Stimulated activated CD4-positive, alpha-beta T cell treated with anti-CD3 and anti-CD28 coated beads, Interleukin-1b, Interleukin-23, amount 100 ng/mL, for 4 hours (primary cell): ENCODE measurements around the gene PGS1.

ENCODE experiments used
- DNase-seq, 2 donors: peaks; one replicate each; pipeline ENCODE4 v3.0.0-alpha.2; 2020; ENCODE audit warnings: low read depth in 2 of 2

The PGS1 gene

GRCh38 chr17:78387977-78388941, 9.8 kb downstream of the PGS1 start:
- no peak for DNase-seq

GRCh38 chr17:78390241-78391050, 12.0 kb downstream of the PGS1 start:
- DNase-seq: no peak

GRCh38 chr17:78391051-78391431, 12.6 kb downstream of the PGS1 start:
- no peak for DNase-seq

GRCh38 chr17:78391843-78392242, 13.4 kb downstream of the PGS1 start:
- no peak for DNase-seq

GRCh38 chr17:78392295-78392694, 13.8 kb downstream of the PGS1 start:
- no peak for DNase-seq

GRCh38 chr17:78393575-78393974, 15.1 kb downstream of the PGS1 start:
- no peak for DNase-seq

- no peak for DNase-seq
These were observed 15.8 kb downstream of the PGS1 start for GRCh38 chr17:78394209-78394608.

- DNase-seq: no peak
These were observed 16.7 kb downstream of the PGS1 start for GRCh38 chr17:78395155-78395554.

- DNase-seq: no peak
These were observed 18.2 kb downstream of the PGS1 start for GRCh38 chr17:78396441-78397337.

GRCh38 chr17:78397681-78398101, 19.2 kb downstream of the PGS1 start:
- no peak for DNase-seq

- no peak for DNase-seq
These were observed 19.9 kb downstream of the PGS1 start for GRCh38 chr17:78398390-78398789.

- DNase-seq: no peak
These were observed 20.7 kb downstream of the PGS1 start for GRCh38 chr17:78399028-78399692.

- no peak for DNase-seq
These were observed 21.3 kb downstream of the PGS1 start for GRCh38 chr17:78399693-78400144.

- no peak for DNase-seq
These were observed 22.3 kb downstream of the PGS1 start for GRCh38 chr17:78400581-78401240.

- DNase-seq: no peak
These were observed 22.8 kb downstream of the PGS1 start for GRCh38 chr17:78401246-78401645.

- DNase-seq: no peak
These were observed 23.4 kb downstream of the PGS1 start for GRCh38 chr17:78401891-78402290.

GRCh38 chr17:78403822-78404221, 25.4 kb downstream of the PGS1 start:
- DNase-seq: no peak

- DNase-seq: no peak
These were observed 27.9 kb downstream of the PGS1 start for GRCh38 chr17:78406396-78406795.

GRCh38 chr17:78406920-78407319, 28.5 kb downstream of the PGS1 start:
- DNase-seq: no peak

GRCh38 chr17:78407387-78408000, 29.0 kb downstream of the PGS1 start:
- no peak for DNase-seq
